Subcutaneous adipose tissue (tissue), 4 donors: ENCODE measurements around the gene ELAC1. TPM values are rescaled to one million over a fixed set of nuclear protein-coding genes. Genes with fewer than 3 reads are reported as not detected.

Experiments
- CTCF ChIP-seq: fragments of 450-650 bp; IDR thresholded peaks from one replicate; pipeline ENCODE4 v1.5.1; 2016; ENCODE audit warnings: low read depth, mild to moderate bottlenecking, control low read depth, antibody characterized with exemption, moderate library complexity
- total RNA-seq, 4 donors: library from RNA; depleted of rRNA; stranded (reverse); fragments of >200 nt; gene quantifications; one replicate each; pipeline ENCODE4 v1.1.0, GENCODE V29; 2016

Gene ELAC1
- total RNA-seq, 4 donors from 2014 or later: 4.4 to 11.0 (median 4.9) TPM

- no peak for TF ChIP-seq CTCF
These were observed 24.5 kb downstream of the ELAC1 start for GRCh38 chr18:50992351-50992762.

GRCh38 chr18:50994031-50994430, 26.2 kb downstream of the ELAC1 start:
- TF ChIP-seq CTCF: no peak

GRCh38 chr18:51006061-51006818, 38.4 kb downstream of the ELAC1 start:
- TF ChIP-seq CTCF: no peak

GRCh38 chr18:51006948-51007789, 39.3 kb downstream of the ELAC1 start:
- TF ChIP-seq CTCF: no peak

- no peak for TF ChIP-seq CTCF
These were observed 39.9 kb downstream of the ELAC1 start for GRCh38 chr18:51007790-51008139.

GRCh38 chr18:51009072-51009471, 41.2 kb downstream of the ELAC1 start:
- no peak for TF ChIP-seq CTCF

- no peak for TF ChIP-seq CTCF
These were observed 42.4 kb downstream of the ELAC1 start for GRCh38 chr18:51010218-51010617.
